ENCODE measurements around the gene SMC5.

Gene SMC5

GRCh38 chr9:70259512-70259802 is 679 bp downstream of the SMC5 start:
- Histone ChIP-seq H3K27ac (replicated peaks) (peak overlapping the region; percentile 86), H3K27me3 (ENCODE audit: insufficient read depth, poor library complexity, severe bottlenecking) (no peaks in the 10 kb centered on the region), H3K4me3 (replicated peaks; ENCODE audit: insufficient read depth, low read length) (peak overlapping the region; percentile 71)
- TF ChIP-seq REST (IDR thresholded peaks at IDR 0.05; ENCODE audit: insufficient replicate concordance, low read depth) (no peak), POLR2AphosphoS5 (IDR thresholded peaks at IDR 0.05; ENCODE audit: low read depth) (no peak), SPI1 (IDR thresholded peaks at IDR 0.05; ENCODE audit: borderline replicate concordance, low read depth) (no peak), CTCF (IDR thresholded peaks at IDR 0.05; ENCODE audit: insufficient read depth, low read length) (no peak), GABPA (IDR thresholded peaks at IDR 0.05; ENCODE audit: low read depth) (no peak)
- DNase-seq (ENCODE audit: low read depth in 1 of 2, low spot score in 1 of 2), result no peak

- H3K27ac ChIP-seq (replicated peaks), result no peak overlapping the region
- H3K27me3 ChIP-seq (ENCODE audit: insufficient read depth, poor library complexity, severe bottlenecking), result no peaks in the 10 kb centered on the region
- TF ChIP-seq POLR2AphosphoS5 (IDR thresholded peaks at IDR 0.05; ENCODE audit: low read depth) (no peak), GABPA (IDR thresholded peaks at IDR 0.05; ENCODE audit: low read depth) (no peak), REST (IDR thresholded peaks at IDR 0.05; ENCODE audit: insufficient replicate concordance, low read depth) (no peak), SPI1 (IDR thresholded peaks at IDR 0.05; ENCODE audit: borderline replicate concordance, low read depth) (no peak), CTCF (IDR thresholded peaks at IDR 0.05; ENCODE audit: insufficient read depth, low read length) (no peak)
- DNase-seq (ENCODE audit: low read depth in 1 of 2, low spot score in 1 of 2), result peak in 1 of 2 experiments; percentile 12
- H3K4me3 ChIP-seq (replicated peaks; ENCODE audit: insufficient read depth, low read length), result peak overlapping the region; percentile 71
Measured at GRCh38 chr9:70260007-70260443, 1.2 kb downstream of the SMC5 start.

GRCh38 chr9:70260606-70261005 is 1.8 kb downstream of the SMC5 start:
- H3K27ac ChIP-seq (replicated peaks), result no peak overlapping the region
- no peaks in the 10 kb centered on the region for H3K27me3 ChIP-seq (ENCODE audit: insufficient read depth, poor library complexity, severe bottlenecking)
- no peak overlapping the region for H3K4me3 ChIP-seq (replicated peaks; ENCODE audit: insufficient read depth, low read length)
- TF ChIP-seq SPI1 (IDR thresholded peaks at IDR 0.05; ENCODE audit: borderline replicate concordance, low read depth), result no peak
- no peak for TF ChIP-seq CTCF (IDR thresholded peaks at IDR 0.05; ENCODE audit: insufficient read depth, low read length)
- no peak for TF ChIP-seq GABPA (IDR thresholded peaks at IDR 0.05; ENCODE audit: low read depth)
- TF ChIP-seq REST (IDR thresholded peaks at IDR 0.05; ENCODE audit: insufficient replicate concordance, low read depth), result no peak
- TF ChIP-seq POLR2AphosphoS5 (IDR thresholded peaks at IDR 0.05; ENCODE audit: low read depth), result no peak
- no peak for DNase-seq (ENCODE audit: low read depth in 1 of 2, low spot score in 1 of 2)
